Measurements from ENCODE around the gene TMEM175.
A peak's percentile ranks its signal among the peaks of the same experiment; 100 is the strongest.

The TMEM175 gene, protein sequence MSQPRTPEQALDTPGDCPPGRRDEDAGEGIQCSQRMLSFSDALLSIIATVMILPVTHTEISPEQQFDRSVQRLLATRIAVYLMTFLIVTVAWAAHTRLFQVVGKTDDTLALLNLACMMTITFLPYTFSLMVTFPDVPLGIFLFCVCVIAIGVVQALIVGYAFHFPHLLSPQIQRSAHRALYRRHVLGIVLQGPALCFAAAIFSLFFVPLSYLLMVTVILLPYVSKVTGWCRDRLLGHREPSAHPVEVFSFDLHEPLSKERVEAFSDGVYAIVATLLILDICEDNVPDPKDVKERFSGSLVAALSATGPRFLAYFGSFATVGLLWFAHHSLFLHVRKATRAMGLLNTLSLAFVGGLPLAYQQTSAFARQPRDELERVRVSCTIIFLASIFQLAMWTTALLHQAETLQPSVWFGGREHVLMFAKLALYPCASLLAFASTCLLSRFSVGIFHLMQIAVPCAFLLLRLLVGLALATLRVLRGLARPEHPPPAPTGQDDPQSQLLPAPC

DNA sequence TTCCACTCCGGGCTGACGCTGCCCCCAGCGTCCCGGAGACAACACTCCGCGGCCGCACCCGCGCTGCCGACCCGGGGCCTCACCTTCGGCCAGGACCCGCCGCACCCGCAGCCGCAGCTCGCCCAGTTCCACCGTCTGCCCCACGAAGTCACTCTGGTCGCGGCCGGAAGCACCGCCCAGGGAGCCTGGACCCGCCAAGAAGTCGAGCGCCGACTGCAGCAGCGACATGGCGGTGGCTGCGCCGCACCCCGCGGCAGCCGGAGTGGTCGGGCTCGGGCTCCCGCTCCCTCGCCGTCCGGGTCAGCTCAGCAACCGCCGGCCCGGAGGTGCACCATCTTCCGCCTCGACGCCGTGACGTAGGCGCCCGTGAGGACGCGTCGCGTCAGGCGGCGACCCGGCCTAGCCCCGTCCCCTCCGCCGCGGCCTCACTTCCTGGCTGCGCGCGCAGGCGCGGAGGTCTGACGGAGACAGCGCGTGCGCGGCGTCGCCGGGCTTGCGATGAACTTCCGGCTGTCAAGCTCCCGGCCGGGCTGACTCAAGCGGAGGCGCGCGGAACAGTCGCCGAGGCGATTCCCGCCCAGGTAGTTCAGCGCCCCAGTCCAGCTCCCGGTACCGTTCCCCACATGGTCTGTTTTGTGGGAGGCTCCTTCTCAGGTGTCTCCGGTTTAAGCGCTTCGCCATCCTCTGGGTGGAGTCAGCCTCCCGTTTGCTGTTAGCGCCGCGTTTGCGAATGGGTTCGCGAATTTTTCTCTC lies at the start of gene TMEM175, which contains the start of gene GAK:
TSS of gene TMEM175 (plus strand) at position 501 of the 753 bp plus-strand sequence. CDS start 15,280 bp downstream, outside the sequence.
TSS of gene GAK (minus strand) at position 357 of the 753 bp plus-strand sequence. CDS start at position 228, 129 bp downstream.
- DNase-seq, result peak; percentile 95

- DNase-seq, result no peak
Observed at GRCh38 chr4:882646-883045, 49.6 kb upstream of the TMEM175 start.

DNA sequence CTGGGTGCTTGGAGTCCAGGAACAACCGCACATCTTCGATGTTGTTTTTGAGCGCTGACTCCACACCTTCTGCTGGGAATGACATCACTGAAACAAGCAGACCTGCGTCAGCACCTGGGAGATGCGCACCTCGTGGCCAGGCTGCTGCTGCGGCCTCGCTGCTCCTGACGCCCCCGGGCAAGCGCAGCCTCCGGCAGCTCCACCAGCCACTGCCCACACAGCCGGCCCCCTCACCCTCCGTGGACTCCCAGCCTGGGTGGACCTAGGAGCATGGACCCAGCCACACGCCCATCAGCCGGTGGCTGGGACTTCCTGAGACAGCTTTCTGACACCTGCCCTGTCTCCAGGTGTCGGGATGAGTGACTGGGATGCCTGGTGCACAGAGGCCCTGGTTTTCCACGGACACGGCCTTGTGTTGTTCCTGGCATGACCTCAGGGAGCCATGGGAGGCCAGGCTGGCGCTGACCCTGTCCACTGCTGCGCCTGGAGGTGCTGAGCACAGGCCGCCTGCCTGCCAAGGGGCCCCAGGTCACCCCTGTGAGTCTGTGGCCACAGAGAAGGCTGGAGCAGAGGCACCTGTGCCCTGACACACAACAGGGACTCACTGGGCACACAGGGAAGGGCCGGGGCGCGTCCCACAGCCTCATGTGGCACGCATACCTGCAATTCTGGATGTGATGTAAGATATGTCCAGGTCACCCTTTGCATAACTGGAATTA lies 48.7 kb upstream of the TMEM175 start:
- DNase-seq, result no peak

DNA sequence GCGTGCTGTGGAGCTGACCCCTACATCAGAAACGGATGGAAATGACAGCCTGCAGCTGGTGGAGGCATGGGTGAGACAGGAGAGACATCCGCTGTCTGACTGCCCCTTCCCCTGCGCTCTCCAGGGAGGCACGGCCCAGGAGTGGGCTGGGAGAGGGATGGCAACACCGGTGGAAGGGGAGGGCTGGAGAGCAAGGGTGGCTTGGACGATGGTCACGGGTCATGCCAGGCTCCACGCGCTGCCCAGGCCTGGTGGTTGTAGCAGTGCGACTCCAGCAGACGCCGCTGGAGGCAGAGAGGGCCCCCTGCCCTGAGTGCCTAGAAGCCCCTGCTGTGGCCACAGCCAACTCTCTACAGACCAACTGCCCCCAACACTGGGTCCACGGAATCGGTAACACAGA lies 48.0 kb upstream of the TMEM175 start:
- DNase-seq, result no peak

DNA sequence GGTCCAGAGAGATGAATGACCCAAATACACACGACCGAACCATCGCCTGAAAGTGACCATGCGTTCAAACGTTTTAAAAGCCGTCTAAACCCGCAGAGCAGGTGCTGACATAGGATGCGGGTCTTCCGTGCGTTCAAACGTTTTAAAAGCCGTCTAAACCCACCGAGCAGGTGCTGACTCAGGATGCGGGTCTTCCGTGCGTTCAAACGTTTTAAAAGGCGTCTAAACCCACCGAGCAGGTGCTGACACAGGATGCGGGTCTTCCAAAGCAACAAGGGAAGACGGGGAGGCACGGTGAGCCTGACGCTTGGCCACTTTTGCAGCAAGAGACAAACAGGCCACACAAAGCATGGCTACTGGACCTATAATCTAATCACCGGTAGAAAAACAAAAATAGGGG lies 47.4 kb upstream of the TMEM175 start:
- DNase-seq, result no peak

DNA sequence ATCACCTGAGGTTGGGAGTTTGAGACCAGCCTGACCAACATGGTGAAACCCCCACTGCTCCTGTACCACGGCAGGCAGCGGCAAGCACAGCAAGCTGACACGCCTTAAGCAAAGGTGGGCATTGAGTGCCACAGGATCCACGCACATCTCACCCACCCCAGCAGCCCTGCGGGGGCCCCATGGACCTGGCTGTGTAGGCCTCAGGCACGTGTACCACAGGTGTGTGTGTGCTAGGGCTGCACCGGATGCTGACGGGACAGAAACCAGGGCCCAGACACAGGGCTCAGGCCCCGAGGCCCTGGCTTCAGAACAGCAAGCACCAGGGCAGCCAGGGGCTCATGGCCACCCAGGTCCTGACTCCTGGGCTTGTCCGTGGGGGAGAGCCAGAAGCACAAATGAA lies 46.9 kb upstream of the TMEM175 start:
- DNase-seq, result no peak

- DNase-seq, result no peak
Observed at GRCh38 chr4:886244-886643, 46.0 kb upstream of the TMEM175 start.

DNA sequence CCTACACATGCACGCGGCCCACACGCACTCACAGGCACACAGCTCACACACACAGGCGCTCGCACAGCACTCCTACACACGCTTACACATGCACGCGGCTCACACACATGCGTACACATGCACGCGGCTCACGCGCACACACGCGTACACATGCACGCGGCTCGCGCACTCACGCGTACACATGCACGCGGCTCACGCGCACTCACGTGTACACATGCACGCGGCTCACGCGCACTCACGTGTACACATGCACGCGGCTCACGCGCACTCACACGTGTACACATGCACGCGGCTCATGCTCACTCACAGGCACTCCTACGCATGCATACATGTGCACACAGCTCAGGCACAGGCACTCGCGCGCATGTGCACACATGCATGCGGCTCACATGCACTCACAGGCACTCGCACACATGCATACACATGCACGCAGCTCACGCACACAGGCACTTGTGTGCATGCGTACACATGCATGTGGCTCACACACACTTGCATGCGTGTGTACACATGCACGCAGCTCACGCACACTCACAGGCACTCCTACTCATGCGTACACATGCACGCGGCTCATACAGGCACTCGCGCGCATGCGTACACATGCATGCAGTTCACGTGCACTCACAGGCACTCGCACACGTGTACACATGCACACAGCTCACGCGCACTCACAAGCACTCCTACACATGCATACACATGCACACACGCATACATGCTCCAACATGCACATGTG lies 45.1 kb upstream of the TMEM175 start:
- no peak for DNase-seq

GRCh38 chr4:888029-888428 lies 44.2 kb upstream of the TMEM175 start:
- no peak for DNase-seq

DNA sequence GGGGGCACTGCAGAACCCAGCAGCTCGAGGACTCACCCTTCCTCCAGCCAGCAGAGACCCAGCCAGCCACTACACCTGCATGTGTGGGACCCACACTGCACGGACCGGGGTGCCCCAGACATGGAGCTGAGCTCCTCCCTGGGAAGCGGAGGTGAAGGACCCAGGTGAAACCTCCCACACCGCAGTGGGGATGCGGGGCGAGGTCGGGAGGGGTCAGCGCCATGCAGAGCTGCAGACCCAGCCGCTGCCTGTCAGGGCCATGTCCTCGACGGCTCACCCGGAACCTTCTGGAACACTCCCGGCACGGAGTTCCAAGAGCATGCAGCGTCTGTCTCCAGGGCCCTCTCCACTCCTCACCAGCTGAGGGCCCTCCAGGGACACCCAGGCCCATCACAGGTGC lies 42.7 kb upstream of the TMEM175 start:
- DNase-seq, result no peak

GRCh38 chr4:890036-890695 lies 42.1 kb upstream of the TMEM175 start:
- no peak for DNase-seq

DNA sequence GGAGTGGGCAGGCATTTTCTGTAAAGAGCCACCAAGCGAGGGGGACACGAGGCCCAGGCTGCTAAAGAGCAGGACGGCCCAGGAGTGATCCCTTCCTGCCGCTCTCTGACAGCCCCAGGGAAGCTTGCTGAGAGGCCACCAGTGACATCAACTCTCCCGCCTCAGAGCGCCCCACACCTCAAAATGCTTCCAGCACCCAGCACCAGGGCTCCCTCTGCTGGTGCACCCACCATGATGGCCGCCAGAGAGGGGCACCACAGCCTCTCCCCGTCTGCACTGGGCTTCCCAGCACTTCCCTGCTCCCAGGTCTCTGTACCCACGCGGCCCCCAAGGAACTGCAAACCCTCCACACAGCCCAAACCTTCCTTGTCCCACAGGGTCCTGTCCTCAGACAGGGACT lies 40.5 kb upstream of the TMEM175 start:
- DNase-seq, result peak; percentile 20

DNA sequence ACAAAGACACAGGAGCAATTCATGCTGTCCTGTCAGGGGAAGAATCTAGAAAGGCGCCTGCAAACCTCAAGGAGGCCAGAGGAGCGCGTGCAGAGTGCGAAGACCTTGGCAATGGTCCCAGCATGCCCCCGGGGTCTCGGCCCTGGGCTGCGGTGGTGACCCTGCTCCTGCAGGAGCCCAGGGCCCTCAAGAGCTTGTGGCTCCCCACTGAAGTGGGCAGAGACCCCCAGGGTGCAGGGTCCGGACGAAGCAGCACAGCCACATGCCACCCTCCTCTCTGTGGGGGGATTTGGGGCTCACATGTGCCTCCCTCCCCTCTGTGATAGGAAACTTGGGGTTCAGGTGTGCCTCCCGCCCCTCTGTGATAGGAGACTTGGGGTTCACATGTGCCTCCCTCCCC lies 39.5 kb upstream of the TMEM175 start:
- no peak for DNase-seq

DNA sequence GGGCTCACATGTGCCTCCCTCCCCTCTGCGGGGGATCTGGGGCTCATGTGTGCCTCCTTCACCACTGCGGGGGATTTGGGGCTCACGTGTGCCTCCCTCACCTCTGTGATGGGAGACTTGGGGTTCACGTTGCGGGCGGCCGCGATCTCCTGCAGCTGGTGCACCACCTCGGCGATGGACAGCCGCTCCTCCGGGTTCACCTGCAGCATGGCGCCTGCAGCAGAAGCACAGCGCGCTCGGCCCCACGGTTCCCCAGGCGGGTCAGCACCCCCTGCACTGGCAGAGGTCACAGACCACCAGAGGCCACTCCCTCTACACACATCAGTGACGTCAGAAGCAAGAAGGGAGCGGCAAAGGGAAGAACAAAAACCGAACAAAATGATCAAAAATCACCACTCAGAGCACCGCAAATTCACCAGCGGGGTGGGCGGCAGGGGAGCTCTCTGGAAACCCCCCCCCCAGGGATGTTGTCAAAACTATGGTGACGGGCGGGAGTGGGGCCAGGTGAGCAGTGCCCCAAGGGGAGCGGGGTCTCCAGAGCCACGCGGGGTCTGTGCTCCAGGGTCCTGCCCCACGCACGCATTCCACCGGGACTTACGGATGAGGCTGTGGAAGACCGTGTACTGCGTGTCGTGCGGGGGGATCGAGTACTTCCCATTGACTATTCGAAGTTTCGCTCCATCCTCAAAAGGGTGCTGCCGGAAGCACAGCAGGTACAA lies 38.8 kb upstream of the TMEM175 start:
- no peak for DNase-seq

GRCh38 chr4:893995-894705 lies 38.1 kb upstream of the TMEM175 start:
- DNase-seq, result no peak

DNA sequence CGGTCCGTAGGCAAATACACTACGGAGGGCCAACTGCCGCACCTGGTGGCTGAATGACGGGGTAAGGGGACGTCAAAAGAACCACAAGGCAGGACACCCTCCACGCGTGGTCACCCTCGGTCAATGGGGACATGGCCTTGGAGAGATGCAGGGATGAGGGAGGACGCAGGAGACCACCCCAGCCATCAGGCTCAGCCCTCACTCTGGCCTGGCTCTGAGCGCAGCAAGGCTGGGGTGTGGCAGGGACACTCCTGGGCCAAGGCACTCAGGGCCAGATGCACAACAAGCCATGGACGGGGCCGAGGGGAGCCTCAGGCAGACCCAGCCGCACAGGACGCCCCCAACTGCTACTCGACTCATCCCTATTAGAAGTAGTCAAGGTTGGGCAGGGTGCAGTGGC lies 36.7 kb upstream of the TMEM175 start:
- DNase-seq, result no peak

- DNase-seq, result no peak
Observed at GRCh38 chr4:896216-896615, 36.0 kb upstream of the TMEM175 start.

- DNase-seq, result no peak
Observed at GRCh38 chr4:896630-897029, 35.6 kb upstream of the TMEM175 start.

DNA sequence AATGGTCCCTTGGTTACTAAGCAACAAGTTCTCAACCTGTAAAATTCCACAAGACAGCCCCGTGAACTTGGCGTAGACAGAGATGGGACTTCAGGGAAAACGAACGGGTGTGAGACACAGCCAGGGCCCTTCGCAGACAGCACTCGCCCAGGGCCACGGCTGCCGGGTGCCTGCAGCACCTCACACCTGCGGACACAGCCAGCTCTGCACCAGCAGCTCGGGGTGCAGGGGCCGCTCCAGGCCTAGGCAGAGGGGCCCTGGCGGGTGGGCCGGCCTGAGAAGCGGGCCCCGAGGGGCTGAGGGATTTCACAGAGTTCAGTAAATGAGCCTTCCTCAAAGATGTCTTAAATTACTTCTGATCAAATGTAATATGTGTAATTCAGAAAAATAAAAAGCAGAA lies 34.1 kb upstream of the TMEM175 start:
- DNase-seq, result no peak

- DNase-seq, result no peak
Observed at GRCh38 chr4:898869-899555, 33.2 kb upstream of the TMEM175 start.
